HEK293 (cell line): ENCODE data around the gene ATP4A.
"Not testable (repeated sequence)": the region's sequence is repeated elsewhere in the genome, so short reads cannot be mapped to it uniquely, and the experiment has no call there.

Experiments
- CTCF ChIA-PET: fragments of 350-600 bp; formaldehyde crosslinking; extraction: SDS; loops from one replicate; lab custom pipeline; 2021; ENCODE audit warnings: antibody characterized with exemption; lab: Yijun Ruan, JAX
- POLR2A ChIA-PET: fragments of 300-600 bp; formaldehyde crosslinking; extraction: SDS; loops from one replicate; lab custom pipeline; 2020; ENCODE audit warnings: antibody characterized with exemption, inconsistent platforms; lab: Yijun Ruan, JAX
- H3K27ac ChIP-seq: fragments of 200-500 bp; sonication (Bioruptor generic); 2 replicates; pipeline ENCODE4 v1.5.1; 2014; ENCODE audit warnings: low read depth, low read length, control low read depth, inconsistent platforms; ENCODE audit errors: extremely low read depth
- H3K36me3 ChIP-seq, 2 experiments: fragments of 200-500 bp in 1 of 2; sonication (Bioruptor generic) in 1 of 2; 1 replicate in 1 of 2; 2 replicates in 1 of 2; pipeline ENCODE4 v1.5.1; 2014 to 2017; ENCODE audit warnings: inconsistent platforms in 2 of 2, low read length in 2 of 2; ENCODE audit not compliant: control insufficient read depth in 2 of 2, insufficient read depth in 1 of 2
- H3K4me1 ChIP-seq: fragments of 200-500 bp; sonication (Bioruptor generic); 2 replicates; pipeline ENCODE4 v1.5.1; 2014; ENCODE audit warnings: mild to moderate bottlenecking, low read length, inconsistent platforms; ENCODE audit not compliant: control insufficient read depth, insufficient read depth
- H3K4me3 ChIP-seq: 2 replicates; pipeline ENCODE4 v1.5.1; 2011; ENCODE audit warnings: low read depth, mild to moderate bottlenecking, control low read depth, low read length, moderate library complexity
- H3K9me3 ChIP-seq: fragments of 200-500 bp; sonication (Bioruptor generic); 2 replicates; pipeline ENCODE4 v1.5.1; 2014; ENCODE audit warnings: low read depth, low read length, inconsistent platforms; ENCODE audit not compliant: control insufficient read depth, insufficient read depth
- BCL11B ChIP-seq: fragments of 450-650 bp; formaldehyde crosslinking; IDR thresholded peaks from 2 replicates; pipeline ENCODE4 v1.5.1; 2016; ENCODE audit warnings: low read depth, missing biosample characterization, missing genetic modification characterization
- BCL6B ChIP-seq: fragments of 450-650 bp; formaldehyde crosslinking; IDR thresholded peaks from 2 replicates; pipeline ENCODE4 v1.5.1; 2017; ENCODE audit warnings: missing biosample characterization, missing genetic modification characterization
- CTCF ChIP-seq: fragments of 450-650 bp; formaldehyde crosslinking; IDR thresholded peaks from 2 replicates; pipeline ENCODE4 v1.5.1; 2016; ENCODE audit warnings: missing biosample characterization, missing genetic modification characterization
- EGR2 ChIP-seq: fragments of 450-650 bp; formaldehyde crosslinking; IDR thresholded peaks from 2 replicates; pipeline ENCODE4 v1.5.1; 2016; ENCODE audit warnings: low read depth, missing biosample characterization, missing genetic modification characterization
- MEIS1 ChIP-seq: sonication (generic); formaldehyde crosslinking; IDR thresholded peaks from 2 replicates; pipeline ENCODE4 v1.8.1; 2022; ENCODE audit warnings: missing genetic modification reagents, mild to moderate bottlenecking, borderline replicate concordance
- MZF1 ChIP-seq: fragments of 450-650 bp; formaldehyde crosslinking; IDR thresholded peaks from 2 replicates; pipeline ENCODE4 v1.5.1; 2017; ENCODE audit warnings: missing biosample characterization, missing genetic modification characterization, borderline replicate concordance
- SCRT1 ChIP-seq: fragments of 450-650 bp; formaldehyde crosslinking; IDR thresholded peaks from 2 replicates; pipeline ENCODE4 v1.5.1; 2016; ENCODE audit warnings: missing biosample characterization, missing genetic modification characterization, borderline replicate concordance
- SCRT2 ChIP-seq: fragments of 450-650 bp; formaldehyde crosslinking; IDR thresholded peaks from 2 replicates; pipeline ENCODE4 v1.5.1; 2016; ENCODE audit warnings: missing biosample characterization, missing genetic modification characterization
- ZEB2 ChIP-seq: fragments of 450-650 bp; formaldehyde crosslinking; IDR thresholded peaks from 2 replicates; pipeline ENCODE4 v1.5.1; 2016; ENCODE audit warnings: missing biosample characterization, missing genetic modification characterization
- ZNF121 ChIP-seq: fragments of 450-650 bp; formaldehyde crosslinking; IDR thresholded peaks from 2 replicates; pipeline ENCODE4 v1.5.1; 2016; ENCODE audit warnings: missing biosample characterization, missing genetic modification characterization
- ZNF157 ChIP-seq: fragments of 450-650 bp; formaldehyde crosslinking; IDR thresholded peaks from 2 replicates; pipeline ENCODE4 v1.5.1; 2016; ENCODE audit warnings: missing biosample characterization, missing genetic modification characterization
- ZNF2 ChIP-seq: fragments of 450-650 bp; formaldehyde crosslinking; IDR thresholded peaks from 2 replicates; pipeline ENCODE4 v1.5.1; 2016; ENCODE audit warnings: missing biosample characterization, missing genetic modification characterization
- ZNF416 ChIP-seq: fragments of 450-650 bp; formaldehyde crosslinking; IDR thresholded peaks from 2 replicates; pipeline ENCODE4 v1.5.1; 2016; ENCODE audit warnings: missing biosample characterization, missing genetic modification characterization
- ZNF48 ChIP-seq: fragments of 450-650 bp; formaldehyde crosslinking; IDR thresholded peaks from 2 replicates; pipeline ENCODE4 v1.5.1; 2016; ENCODE audit warnings: missing biosample characterization, missing genetic modification characterization
- ZNF664 ChIP-seq: fragments of 450-650 bp; formaldehyde crosslinking; IDR thresholded peaks from 2 replicates; pipeline ENCODE4 v1.5.1; 2016; ENCODE audit warnings: missing biosample characterization, missing genetic modification characterization
- ZNF701 ChIP-seq: fragments of 450-650 bp; formaldehyde crosslinking; IDR thresholded peaks from 2 replicates; pipeline ENCODE4 v1.5.1; 2016; ENCODE audit warnings: missing biosample characterization, missing genetic modification characterization
- ZNF777 ChIP-seq: fragments of 450-650 bp; formaldehyde crosslinking; IDR thresholded peaks from 2 replicates; pipeline ENCODE4 v1.5.1; 2017; ENCODE audit warnings: missing biosample characterization, missing genetic modification characterization, borderline replicate concordance
- ZSCAN23 ChIP-seq: fragments of 450-650 bp; formaldehyde crosslinking; IDR thresholded peaks from 2 replicates; pipeline ENCODE4 v1.5.1; 2016; ENCODE audit warnings: missing biosample characterization, missing genetic modification characterization

ATP4A gene

GRCh38 chr19:35595026-35595425 lies 31.6 kb upstream of the ATP4A start:
- peak; percentile 80 for TF ChIP-seq ZNF121 (tag by site-specific recombination)
- TF ChIP-seq, all 188 proteins: peak for 1; not testable (repeated sequence) for 187
- H3K4me3 ChIP-seq, POLR2A ChIA-PET, H3K27ac ChIP-seq, H3K9me3 ChIP-seq, H3K36me3 ChIP-seq, H3K4me1 ChIP-seq: not testable (repeated sequence)
- CTCF ChIA-PET = interaction anchor here (0.7 to 1.1 kb wide), 2 partner anchors 24 to 85 kb away, joined by 5 to 6 read pairs; no protein-coding TSS in a partner anchor

GRCh38 chr19:35592226-35592625 lies 28.8 kb upstream of the ATP4A start:
- Histone ChIP-seq H3K9me3 (no peaks in the 10 kb centered on the region; the same call in 1 of the 2 replicates), H3K36me3 (no peaks in the 10 kb centered on the region; a peak in 1 of 3 replicates), H3K4me1 (0 out of 2 replicates have a peak, but pooled peaks cover 2% of the 10 kb centered on the region), H3K27ac (no peak overlapping the region), H3K4me3 (no peak overlapping the region)
- 0 out of 2 replicates have a peak, but pooled peaks have one; percentile 29 for TF ChIP-seq ZNF2 (tag by site-specific recombination)
- no peak for TF ChIP-seq ZNF777 (tag by site-specific recombination)
- TF ChIP-seq CTCF (tag by site-specific recombination) = 0 out of 2 replicates have a peak, but pooled peaks have one; percentile 34
- TF ChIP-seq BCL11B (tag by site-specific recombination) = no peak
- 0 out of 2 replicates have a peak, but pooled peaks have one; percentile 33 for TF ChIP-seq SCRT1
- TF ChIP-seq EGR2 (tag by site-specific recombination) = no peak
- TF ChIP-seq MEIS1 (CRISPR knock-in tag) = no peak
- 0 out of 2 replicates have a peak, but pooled peaks have one; percentile 19 for TF ChIP-seq ZEB2 (tag by site-specific recombination)
- TF ChIP-seq SCRT2 (tag by site-specific recombination) = peak; percentile 39; the same call in 1 of the 2 replicates
- CTCF ChIA-PET = interaction anchor here (0.6 to 5.3 kb wide), 47 partner anchors 8 to 1883 kb away, joined by 3 to 52 read pairs (median 4); partner anchors contain the start of genes FFAR1 and HAUS5
- POLR2A ChIA-PET = interaction anchor here (0.7 to 0.8 kb wide), 2 partner anchors 10 to 35 kb away, joined by 4 read pairs; no protein-coding TSS in a partner anchor

GRCh38 chr19:35590875-35591274 lies 27.4 kb upstream of the ATP4A start:
- Histone ChIP-seq H3K9me3 (no peaks in the 10 kb centered on the region; the same call in 1 of the 2 replicates), H3K4me3 (no peak overlapping the region), H3K27ac (no peak overlapping the region), H3K36me3 (no peaks in the 10 kb centered on the region; a peak in 1 of 3 replicates), H3K4me1 (0 out of 2 replicates have a peak, but pooled peaks cover 2% of the 10 kb centered on the region)
- ChIA-PET POLR2A (interaction anchor here (0.6 to 1.2 kb wide), 2 partner anchors 37 to 51 kb away, joined by 3 to 4 read pairs; no protein-coding TSS in a partner anchor), CTCF (interaction anchor here (0.6 to 5.3 kb wide), 7 partner anchors 15 to 646 kb away, joined by 3 to 52 read pairs (median 7); no protein-coding TSS in a partner anchor)
- TF ChIP-seq MZF1 (tag by site-specific recombination) (no peak), ZNF121 (tag by site-specific recombination) (peak; percentile 80)

GRCh38 chr19:35587321-35587720 lies 23.9 kb upstream of the ATP4A start:
- H3K4me1 ChIP-seq = 0 out of 2 replicates have a peak, but pooled peaks cover 2% of the 10 kb centered on the region
- H3K4me3 ChIP-seq = no peak overlapping the region
- no peaks in the 10 kb centered on the region; the same call in 1 of the 2 replicates for H3K9me3 ChIP-seq
- TF ChIP-seq BCL6B (no peak), ZSCAN23 (tag by site-specific recombination) (no peak), ZNF701 (no peak), ZNF157 (tag by site-specific recombination) (no peak), ZNF48 (tag by site-specific recombination) (no peak), ZNF416 (tag by site-specific recombination) (no peak), ZNF664 (no peak)
- POLR2A ChIA-PET = interaction anchor here (0.6 to 1.4 kb wide), 2 partner anchors 25 to 110 kb away, joined by 3 to 6 read pairs; partner anchors contain the start of gene HAUS5
- CTCF ChIA-PET = interaction anchor here (0.8 to 2.0 kb wide), 6 partner anchors 14 to 234 kb away, joined by 3 to 8 read pairs (median 4); no protein-coding TSS in a partner anchor
- H3K36me3 ChIP-seq = no peaks in the 10 kb centered on the region
- no peak overlapping the region for H3K27ac ChIP-seq
